HG02943 (cell line): ENCODE data around the gene FAM13A.

Experiments
- ATAC-seq: cut with Tn5 transposase; IDR thresholded peaks from one replicate; pipeline ENCODE4 v1.9.1; 2021; ENCODE audit warnings: mild to moderate bottlenecking, low read depth, moderate library complexity; ENCODE audit not compliant: unreplicated experiment

The FAM13A gene

DNA sequence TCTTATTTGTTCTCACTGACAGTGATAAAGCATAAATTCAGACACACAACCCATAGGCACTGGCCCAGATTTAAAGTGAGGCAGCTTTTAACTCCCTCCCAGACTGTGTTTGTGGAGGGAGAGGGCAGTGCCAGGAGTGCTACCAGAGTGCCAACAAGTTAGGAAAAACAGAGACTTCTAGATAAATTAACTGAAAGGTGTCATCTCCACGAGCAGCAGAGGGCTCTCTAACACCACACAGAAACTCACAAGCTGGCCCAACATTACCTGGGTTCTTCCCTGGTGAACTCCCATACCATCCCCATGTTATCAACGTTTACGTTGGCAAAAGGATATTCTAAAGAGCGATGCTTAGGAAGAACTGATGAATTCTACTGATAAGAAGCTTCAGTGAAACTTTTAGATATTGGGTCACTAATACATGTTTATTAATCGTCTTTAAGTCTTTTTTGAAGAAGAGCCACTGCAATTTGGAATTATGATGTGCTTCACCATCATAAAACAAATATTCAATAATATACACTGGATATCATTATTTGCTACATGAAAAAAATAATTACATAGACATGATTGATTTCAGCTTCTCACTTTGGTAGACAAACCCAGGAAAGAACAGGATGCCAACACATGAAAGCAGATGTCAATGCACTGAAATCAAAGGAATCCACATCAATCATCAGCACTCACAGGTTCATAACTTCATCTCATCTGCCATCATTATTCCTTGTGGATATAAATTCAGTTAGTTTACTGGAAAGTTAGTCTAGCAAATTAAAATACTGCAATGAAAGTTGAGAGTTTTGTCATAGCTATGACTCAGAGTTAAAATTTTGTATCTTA, 238.1 kb downstream of the FAM13A start:
- ATAC-seq: no peak

DNA sequence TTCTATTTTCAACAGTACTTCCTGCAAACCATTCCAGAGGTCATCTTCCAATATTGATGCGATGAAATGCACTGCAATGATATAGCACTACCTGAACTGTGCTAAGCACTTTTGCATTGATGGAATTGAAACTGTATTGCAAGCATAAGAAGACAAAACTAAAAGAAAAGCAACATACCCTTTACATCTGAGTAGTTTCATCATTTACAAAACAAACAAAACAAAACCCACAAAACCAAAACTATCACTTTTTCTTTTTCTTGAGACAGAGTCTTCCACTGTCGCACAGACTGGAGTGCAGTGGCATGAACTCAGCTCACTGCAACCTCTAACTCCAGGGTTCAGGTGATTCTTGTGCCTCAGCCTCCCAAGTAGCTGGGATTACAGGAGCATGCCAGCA, 239.2 kb downstream of the FAM13A start:
- no peak for ATAC-seq

DNA sequence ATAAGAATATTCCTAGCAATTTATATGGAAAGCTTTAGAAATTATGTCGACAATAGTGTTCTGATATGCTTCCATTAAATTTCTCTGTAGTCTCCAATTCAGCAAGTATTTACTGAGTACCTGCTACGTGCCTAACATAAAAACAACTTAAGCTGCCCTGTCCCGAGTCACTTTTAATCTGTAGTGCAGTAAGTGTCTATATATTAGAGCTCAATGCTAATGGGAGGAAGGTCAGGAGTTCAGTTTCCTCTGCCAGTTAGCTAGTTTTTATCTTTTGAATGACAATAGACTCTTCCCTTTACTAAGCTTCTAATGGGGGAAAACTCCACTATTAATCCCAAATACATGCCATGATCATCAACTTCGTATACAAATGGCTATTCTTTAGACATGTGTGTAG, 240.6 kb downstream of the FAM13A start:
- no peak for ATAC-seq

DNA sequence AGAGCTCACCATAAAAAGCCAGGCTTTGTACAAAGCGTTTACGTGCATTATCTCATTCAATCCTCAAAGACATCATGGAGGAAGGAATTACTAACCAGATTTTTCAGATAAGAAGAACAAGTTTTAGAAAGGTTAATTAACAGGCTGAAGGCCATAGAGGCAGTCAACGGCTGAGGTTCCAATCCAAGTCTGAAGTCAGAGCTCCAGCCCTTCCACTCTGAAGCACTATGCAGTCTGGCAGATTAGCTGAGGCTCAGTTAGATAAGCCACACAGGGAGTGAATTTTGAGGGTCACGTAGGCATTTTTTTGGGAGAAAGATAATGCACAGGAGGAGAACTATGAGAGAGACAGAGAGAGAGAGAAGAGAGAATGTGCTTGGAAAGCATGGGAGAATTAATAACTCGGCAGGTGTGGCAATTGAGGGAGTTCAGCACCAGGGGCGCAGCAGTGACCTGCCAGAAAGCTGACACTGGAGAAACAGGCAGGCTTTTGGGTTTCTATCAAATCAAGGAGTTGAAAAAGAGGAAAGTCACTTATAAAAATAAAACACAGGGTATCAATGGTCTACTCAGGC, 242.9 kb downstream of the FAM13A start:
- no peak for ATAC-seq

DNA sequence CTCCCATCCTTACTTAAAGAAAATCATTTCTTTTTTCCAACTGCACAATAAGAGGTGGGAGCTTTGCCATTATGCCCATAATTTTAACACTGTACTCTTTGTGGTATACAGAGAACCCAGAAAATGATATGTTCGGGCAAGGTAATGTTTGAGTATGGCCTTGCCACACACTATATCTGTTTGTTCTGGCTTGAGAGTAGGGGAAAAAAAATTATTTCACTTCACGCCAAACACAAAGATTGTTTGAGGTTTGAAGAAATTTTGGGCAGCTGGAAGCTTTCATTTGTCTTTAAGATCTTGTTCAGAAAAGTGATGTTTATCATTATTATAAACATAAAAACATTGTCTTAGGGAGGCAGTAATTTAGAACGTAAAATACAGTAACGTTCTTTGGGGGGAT, 244.0 kb downstream of the FAM13A start:
- no peak for ATAC-seq

DNA sequence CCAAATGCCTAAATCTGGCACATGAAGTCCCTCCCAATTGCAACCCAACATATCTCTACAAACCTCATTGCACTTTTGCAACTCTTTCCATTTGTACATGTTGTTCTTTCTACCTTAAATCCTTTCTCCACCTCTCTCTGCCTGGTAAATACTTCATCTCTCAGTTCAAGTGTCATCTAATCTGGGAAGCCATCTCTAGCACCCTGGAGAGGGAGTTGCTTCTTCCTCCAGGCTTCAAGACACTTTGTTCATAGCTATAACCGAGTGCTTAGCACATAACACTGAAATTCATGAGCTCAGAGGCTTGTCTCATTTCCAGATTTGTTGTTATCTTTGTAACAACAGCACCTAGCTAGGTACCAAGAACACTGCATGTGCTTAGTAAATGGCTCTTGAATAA, 244.6 kb downstream of the FAM13A start:
- no peak for ATAC-seq

DNA sequence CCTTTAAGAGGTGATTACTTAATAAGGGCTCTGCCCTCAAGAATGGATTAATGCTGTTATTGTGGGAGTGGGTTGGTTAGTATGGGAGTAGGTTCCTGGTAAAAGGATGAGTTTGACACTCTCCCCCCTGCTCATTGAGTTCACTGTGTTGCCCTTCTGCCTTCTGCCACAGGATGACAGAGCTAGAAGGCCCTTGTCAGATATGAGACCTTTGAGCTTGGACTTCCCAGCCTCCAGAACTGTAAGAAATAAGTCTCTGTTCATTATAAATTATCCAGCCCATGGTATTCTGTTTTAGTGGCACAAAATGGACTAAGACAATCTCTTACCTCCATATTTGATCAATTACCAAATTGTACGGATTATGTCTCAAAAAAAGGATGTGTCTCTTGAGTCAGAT, 245.1 kb downstream of the FAM13A start:
- no peak for ATAC-seq

DNA sequence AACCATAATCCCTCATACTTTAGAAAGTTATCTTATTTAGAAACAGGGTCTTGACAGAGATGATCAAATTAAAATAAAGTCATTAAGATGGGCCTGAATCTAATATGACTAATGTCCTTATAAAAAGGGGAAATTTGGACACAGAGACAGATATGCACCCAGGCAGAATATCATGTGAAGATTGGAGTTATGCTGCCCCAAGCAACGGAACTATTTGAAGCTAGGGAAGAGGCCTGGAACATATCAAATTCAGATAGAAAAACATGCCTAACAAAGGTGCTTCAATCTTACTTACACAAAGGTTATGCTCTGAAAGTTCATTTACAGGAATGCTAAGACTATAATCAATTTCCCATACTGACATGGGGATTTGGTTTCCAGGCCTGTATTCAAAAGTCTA, 246.7 kb downstream of the FAM13A start:
- ATAC-seq: no peak

DNA sequence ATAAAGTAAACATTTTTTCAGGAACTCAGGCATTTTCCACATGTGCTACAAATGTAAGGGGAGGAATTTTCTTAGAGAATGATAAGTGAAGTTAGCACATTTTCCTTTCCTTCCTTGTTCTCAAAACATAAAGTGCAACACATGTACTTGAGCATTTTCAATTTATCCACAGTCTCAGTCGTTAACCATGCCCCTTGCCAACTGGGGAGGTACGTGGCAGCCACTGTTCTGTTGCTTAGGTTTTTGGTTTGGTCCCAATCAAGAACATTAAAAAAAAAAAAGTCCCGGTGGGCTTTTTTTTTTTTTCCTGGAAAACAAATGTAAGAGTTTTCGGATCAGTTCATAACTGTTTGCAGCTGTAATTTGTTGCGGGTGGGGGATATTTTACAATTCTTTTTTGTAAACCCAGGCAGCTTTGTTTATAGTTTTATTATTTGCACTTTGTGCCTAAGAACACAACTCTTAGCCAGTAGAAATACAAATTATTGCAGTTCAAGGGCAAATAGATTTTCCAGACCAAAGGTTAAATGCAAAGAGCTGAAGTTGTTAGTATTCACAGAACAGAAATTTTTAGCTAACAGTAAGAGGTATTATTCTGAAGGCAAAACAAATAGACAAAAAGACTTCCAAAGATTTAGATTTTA, 247.3 kb downstream of the FAM13A start:
- no peak for ATAC-seq

DNA sequence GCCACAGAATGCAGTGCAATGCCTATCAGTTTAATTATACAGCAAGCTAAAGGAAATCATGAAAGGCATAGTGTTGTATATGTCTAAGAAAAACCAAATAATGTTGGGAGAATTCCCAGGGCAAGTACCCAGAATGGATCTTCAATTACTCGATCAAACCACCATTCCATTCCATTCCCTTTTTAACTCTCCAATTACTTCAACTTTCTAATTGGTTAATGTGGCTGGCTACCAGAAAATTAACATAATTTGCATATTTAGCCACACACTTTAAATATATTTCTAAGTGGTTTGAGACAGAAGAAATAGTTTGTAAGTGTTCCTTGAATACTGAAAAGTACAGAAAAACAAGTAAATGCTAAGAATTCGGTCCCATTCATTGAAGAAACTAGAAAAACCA, 247.9 kb downstream of the FAM13A start:
- ATAC-seq: no peak

DNA sequence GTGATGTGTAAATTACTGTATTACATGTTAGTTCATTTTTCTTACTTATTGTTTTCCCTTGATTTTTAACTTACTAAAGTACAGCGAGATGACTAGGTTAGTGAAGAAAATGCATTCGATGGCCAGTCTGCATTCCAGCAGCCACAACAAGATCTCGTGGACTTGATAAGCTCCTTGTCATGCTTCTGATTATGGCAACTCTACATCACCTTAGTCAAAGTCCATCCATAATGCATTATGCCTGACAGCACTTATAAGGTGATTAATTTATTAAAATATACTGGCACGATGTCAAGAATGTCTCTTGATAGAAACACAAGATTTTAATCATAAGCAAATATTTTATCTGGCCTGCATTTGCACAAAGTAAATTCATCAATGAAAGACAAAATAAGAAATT, 249.5 kb downstream of the FAM13A start:
- no peak for ATAC-seq

DNA sequence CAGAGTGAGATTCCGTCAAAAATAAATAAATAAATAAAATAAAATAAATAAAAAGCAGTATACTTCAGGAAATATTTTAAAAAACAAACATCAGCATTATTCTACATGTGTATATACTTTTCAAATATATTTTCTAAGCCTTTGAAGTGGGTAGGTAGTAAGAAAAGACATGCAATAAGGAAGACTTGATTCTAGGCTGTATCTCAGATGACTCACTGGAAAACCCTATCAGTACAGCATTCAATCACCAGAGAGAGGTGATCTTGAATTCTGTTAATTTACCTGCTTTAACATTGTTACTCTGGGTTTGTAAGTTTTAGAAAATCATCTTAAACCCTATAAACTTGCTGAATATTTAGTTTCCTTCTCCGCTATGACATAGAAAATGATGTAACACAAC, 252.8 kb downstream of the FAM13A start:
- ATAC-seq: no peak

DNA sequence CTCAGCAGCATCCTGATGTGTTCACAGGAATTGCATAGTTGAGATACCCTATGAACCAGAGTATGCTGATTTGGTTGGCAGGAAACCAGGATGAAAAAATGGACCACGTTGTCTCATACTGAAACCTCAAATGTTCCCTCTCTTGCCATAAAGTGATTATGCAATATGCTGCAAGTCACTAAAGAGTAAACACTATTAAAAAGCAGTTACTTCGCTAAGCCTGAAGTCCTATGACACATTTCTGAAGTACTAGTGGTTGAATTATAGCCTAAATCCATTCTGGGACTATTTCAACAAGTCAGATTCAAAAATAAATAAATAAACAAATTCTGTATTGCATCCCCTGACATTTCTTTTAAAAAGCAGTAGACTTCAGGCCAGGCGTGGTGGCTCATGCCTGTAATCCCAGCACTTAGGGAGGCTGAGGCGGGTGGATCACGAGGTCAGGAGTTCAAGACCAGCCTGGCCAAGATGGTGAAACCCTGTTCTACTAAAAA, 253.3 kb downstream of the FAM13A start:
- peak; percentile 58 for ATAC-seq

DNA sequence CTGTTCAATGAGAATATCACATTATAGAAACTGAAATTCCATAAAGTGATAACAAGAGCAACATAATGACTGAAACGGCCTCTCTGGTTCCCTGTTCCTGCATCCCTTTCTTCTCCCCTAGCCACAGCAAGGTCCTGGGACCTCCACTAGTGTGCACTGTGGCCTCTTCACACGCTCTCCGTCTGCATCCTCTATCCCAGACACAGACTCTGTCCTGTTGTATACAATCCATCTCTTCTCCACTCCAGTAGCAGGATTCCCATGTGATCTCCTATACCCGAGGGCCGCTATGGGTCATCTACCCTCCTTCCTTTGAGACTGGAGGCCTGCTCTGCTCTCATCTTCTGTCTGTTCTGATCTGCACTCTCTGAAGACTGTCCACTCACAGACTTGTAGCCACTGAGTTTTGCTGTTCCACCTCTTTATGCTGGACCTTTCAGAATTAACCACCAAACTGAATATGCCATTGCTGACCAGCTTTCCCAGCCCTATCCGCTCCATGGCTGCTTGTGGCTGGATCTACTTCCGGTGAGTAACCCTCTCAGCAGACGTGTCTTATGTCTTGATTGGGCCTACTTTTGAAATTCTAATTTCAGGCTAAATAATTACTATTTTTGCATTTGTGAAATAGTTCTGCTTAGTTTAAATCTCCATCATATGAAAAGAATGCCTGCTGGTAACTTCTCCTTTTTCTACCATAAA, 254.2 kb downstream of the FAM13A start:
- ATAC-seq: no peak

DNA sequence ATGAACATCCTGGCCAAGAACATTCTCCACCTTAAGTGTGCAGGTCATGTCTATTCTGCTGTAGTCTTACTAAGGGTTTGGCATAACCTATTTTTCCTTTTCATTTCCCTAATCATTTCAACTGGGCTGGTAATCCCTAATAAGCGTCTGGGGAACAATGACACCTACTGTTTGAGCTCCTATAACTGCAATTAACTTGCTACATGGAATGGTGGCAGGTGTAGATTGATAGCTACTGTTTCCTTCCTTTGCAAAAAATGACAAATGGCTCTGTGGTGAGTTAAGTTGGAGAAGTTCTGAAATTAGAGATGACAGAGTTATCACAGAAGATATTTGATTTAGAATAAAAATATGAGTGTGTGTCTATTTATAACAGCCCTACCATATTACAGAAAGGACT, 254.8 kb downstream of the FAM13A start:
- ATAC-seq: no peak

DNA sequence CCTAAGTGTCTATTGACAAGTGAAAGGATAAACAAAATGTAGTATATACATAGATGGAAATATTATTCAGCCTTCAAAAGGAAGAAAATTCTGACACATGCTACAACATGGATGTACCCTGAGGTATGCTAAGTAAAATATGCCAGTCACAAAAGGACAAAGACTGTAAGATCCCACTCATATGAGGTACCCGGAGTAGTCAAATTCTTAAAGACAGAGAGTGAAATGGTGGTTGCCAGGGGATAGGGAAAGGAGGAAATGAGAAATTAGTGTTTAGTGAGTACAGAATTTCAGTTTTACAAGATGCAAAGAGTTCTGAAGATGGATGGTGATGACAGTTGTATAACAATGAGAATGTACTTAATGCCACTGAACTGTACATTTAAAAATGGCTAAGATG, 257.1 kb downstream of the FAM13A start:
- ATAC-seq: no peak

DNA sequence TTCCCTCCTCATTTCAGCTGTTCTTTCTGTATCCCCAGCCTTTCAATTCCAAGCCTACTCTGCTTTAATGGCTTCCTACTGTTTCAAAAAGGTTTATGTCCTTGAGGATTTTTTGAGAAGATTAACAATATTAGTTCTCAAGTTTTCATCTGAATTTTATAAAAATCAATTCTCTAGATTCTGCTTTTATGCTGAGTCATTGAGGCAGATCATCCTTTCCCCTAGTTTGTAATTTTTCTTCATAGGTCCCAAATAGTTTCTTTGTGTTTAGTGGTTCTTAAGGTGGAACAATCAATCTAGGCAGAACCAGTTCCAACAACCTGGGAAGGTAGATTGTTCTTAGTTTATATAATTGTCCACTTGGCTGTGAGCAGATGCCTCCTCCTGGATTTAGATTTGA, 259.3 kb downstream of the FAM13A start:
- ATAC-seq: no peak

DNA sequence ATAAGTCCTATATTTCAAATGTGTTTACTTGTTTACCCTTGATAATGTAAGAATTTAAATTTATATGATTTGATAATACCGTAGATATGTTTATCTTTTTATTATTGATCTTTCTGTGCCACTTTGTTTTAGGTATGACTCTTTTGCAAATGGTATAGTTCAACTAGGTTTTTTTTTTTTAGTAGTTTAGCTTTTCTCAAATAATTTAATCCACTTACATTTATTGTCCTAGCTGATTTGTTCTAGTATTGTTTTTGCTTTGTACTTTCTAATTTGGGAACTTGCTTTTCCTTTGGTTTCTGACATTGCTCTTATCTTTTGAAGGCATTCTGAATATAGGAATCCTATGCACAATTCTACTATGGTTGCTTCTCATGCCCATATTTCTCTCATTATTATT, 260.4 kb downstream of the FAM13A start:
- no peak for ATAC-seq

DNA sequence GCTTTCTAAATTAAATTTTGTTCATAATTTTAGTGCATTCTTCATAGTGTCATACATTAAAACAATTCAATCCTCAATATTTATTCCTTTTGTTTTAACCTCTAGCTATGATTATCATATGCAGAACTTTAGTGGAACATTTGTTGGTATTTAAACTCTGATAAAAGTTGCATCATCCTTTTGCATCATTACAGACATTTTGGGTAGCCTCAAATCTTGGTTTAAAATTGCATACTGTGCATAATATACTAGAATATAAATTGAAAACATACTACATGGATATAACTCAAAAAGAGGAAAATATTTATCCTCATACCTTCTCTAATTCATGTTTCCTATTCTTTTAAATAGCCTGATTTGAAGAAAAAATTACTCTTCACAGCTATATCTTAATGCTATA, 262.0 kb downstream of the FAM13A start:
- ATAC-seq: no peak

DNA sequence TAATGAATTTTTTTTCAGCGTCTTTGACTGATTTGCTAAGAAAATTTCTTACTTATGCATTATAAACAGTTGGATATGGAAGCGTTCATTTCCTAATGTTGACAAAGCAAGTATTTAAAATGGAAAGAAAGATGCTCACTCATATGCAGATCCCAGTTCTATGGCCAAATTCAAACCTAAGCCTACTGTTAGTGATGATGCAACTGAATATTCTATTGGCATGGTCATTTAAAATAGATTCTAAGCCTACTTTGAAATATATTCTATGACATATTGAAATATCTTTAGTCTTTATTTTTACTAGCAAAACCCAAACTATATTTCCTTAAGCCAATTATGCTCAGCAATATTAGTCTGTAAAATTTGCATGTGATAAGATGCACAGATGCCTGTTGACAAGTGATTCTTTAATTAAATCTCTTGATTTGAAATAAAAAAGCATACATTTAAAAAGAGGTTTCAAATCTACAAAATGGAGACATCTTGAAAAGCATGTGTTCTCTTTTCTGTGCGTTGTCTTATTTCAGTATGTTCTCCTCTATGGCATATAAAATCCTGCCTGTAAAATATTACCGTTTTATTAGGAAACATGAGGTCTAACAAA, 262.8 kb downstream of the FAM13A start:
- no peak for ATAC-seq

DNA sequence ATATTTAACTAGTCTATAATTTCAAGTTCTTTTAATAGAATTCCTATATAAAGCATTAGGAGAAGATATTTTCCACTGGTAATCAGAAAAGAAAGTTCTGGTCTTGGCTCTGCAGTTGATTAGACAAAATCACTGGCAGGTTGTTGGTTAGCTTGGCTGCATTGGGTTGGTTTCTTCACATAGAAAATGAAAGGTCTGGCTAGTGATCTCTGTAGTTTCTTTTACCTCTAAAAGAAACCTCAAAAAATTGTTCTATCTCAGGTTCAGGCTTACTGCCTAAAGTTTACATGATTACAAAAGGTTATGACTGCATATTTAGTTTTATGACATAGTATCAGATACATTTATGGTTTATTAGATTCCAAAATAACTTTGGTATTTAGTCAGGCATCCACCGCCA, 263.5 kb downstream of the FAM13A start:
- peak; percentile 59 for ATAC-seq
